ENCODE results near the gene SPSB3.

The SPSB3 gene

DNA sequence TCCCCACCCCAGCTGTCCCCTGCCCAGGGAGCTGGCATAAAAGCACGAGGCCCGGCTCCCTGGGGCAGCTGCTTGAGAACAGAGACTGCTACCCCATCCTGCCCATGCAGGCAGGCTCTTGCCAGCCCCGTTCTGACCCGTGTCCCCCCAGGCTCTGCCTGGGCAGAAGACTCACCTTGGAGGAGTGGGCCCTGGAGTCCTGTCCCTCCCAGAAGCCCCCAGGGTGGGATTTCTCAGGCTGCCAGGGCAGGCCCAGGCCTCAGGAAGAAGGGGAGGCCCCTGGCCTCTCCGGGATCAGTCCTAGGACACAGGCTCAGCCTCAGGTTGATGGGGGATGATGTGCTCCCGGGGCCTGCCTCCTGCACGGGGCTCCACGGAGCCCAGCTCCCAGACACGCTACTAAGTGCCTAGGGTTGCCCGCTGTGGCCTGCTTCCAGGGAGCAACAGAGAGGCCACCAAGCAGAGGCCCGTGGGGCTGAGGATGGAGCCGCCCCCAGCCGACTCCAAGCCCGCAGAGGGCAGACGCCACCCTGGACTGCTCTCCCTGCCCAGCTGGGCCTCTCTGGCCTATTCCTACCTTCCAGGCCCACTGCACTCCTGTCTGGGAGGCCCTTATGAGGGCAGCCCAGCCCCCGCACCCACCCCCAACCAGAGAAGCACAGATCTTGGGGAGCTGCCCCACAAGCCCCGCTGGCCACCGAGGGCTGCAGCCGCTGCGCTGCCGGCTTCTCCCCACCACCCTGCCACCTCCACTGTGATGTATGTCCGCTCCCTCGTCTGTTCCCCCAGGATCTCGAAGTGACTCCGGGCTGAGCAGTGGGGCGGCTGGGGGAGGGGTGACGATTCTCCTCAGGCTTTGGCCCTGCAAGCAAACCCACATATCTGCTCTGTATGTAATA, 12.7 kb downstream of the SPSB3 start:
- no peak for DNase-seq
- in situ Hi-C loops (cut with HindIII; ENCODE audit: low pct_ligation_motif_present, low pct_unique_long_range_greater_than_20kb, low sequenced_read_pairs), result no loop called here

DNA sequence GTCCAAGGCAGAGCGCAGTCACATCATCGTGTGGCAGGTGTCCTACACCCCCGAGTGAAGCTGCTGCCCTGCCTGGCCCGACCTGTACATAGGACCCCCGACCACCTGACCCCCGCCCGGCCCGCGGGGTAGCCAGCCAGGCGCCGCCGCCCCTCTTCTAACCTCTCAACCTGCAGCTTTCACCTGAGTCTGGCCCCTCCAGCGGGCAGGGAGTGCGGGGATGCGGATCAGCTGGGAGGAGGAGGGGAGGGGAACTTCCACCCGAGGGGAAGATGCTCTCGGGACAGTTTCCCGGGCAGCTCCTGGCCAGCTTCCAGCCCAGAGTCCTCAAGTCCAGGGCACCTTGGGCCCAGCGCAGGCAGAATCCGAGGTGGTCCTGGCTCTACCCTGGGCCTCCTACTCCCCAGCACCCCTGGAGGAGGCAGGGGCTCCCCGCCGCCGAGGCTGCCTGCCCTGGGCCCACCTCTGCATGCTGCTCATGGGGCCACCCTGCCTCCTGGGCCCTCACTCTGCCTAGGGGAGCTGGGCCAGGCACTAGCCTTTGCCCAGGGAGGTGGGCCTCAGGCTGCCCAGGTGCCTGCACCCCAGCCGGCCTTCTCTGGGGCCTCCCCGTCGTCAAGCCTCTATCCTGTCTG, 13.5 kb downstream of the SPSB3 start:
- in situ Hi-C loops (cut with HindIII; ENCODE audit: low pct_ligation_motif_present, low pct_unique_long_range_greater_than_20kb, low sequenced_read_pairs), result no loop called here
- no peak for DNase-seq

DNA sequence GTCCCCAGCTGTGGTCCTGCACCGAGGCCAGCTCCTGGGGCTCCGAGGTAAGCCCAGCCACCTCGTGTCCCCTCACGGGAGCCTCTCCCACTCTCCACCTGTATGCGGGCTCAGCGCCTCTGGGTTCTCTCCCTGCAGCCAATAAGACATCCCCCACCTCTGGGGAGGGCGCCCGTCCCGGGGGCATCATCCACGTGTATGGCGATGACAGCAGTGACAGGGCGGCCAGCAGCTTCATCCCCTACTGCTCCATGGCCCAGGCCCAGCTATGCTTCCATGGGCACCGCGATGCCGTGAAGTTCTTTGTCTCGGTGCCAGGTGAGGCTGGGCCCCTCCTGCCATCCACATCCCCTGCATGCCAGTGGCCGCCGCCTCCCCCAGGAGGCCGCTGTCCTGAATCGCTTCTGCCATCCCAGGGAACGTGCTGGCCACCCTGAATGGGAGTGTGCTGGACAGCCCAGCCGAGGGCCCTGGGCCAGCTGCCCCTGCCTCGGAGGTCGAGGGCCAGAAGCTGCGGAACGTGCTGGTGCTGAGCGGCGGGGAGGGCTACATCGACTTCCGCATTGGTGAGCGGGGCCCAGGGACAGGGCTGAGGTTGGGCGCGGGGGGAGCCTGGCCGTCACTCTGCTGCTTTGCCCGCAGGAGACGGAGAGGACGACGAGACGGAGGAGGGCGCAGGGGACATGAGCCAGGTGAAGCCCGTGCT, 14.2 kb downstream of the SPSB3 start:
- in situ Hi-C loops (cut with HindIII; ENCODE audit: low pct_ligation_motif_present, low pct_unique_long_range_greater_than_20kb, low sequenced_read_pairs), result no loop called here
- no peak for DNase-seq

DNA sequence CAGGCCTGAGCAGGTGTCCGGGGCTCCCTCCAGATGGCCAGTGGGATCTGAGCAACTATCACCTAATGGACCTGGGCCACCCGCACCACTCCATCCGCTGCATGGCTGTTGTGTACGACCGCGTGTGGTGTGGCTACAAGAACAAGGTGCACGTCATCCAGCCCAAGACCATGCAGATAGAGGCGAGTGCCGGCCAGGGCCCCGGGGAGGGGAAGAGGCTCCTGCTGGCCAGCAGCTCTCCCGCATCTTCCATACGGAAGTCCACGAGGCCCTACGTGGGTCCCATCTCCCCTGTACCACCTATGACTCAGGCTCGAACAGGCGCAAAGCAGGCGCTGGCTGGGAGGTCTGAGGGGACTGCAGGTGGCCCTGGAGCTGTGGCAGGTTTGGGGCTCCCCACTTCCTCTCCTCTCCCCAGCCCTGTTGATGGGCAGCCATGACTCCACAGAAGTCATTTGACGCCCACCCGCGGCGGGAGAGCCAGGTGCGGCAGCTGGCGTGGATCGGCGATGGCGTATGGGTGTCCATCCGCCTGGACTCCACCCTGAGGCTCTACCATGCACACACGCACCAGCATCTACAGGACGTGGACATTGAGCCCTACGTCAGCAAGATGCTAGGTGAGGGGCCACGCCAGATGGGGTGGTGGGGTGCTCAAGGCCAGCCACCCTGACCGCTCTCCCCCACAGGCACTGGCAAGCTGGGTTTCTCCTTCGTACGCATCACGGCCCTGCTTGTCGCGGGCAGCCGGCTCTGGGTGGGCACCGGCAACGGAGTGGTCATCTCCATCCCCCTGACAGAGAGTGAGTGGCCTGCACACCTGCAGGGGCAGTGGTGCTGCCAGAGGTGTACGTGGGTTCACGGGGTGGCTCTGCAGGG, 15.0 kb downstream of the SPSB3 start:
- in situ Hi-C loops (cut with HindIII; ENCODE audit: low pct_ligation_motif_present, low pct_unique_long_range_greater_than_20kb, low sequenced_read_pairs), result no loop called here
- no peak for DNase-seq

DNA sequence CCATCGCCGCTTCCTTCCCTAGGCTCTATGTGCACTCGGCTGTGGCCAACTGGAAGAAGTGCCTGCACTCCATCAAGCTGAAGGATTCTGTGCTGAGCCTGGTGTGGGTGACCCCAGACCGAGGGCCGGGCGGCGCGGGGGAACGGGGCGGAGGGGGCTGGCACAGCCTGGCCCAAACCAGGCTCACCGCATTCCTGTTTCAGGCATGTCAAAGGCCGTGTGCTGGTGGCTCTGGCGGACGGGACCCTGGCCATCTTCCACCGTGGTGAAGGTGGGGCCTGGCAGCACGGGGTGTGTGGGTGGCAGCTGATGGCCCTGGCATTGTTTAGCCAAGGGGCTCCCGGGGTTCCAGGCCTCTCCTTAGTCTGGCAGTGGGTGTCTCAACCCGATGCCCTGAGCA, 15.7 kb downstream of the SPSB3 start:
- no peak for DNase-seq
- in situ Hi-C loops (cut with HindIII; ENCODE audit: low pct_ligation_motif_present, low pct_unique_long_range_greater_than_20kb, low sequenced_read_pairs), result no loop called here

GRCh38 chr16:1766231-1766630, 16.1 kb downstream of the SPSB3 start:
- in situ Hi-C loops (cut with HindIII; ENCODE audit: low pct_ligation_motif_present, low pct_unique_long_range_greater_than_20kb, low sequenced_read_pairs), result no loop called here
- DNase-seq, result no peak

GRCh38 chr16:1765826-1766225, 16.5 kb downstream of the SPSB3 start:
- in situ Hi-C loops (cut with HindIII; ENCODE audit: low pct_ligation_motif_present, low pct_unique_long_range_greater_than_20kb, low sequenced_read_pairs), result no loop called here
- DNase-seq, result no peak

- DNase-seq, result no peak
- in situ Hi-C loops (cut with HindIII; ENCODE audit: low pct_ligation_motif_present, low pct_unique_long_range_greater_than_20kb, low sequenced_read_pairs), result no loop called here
These were observed 17.4 kb downstream of the SPSB3 start for GRCh38 chr16:1764971-1765370.

- DNase-seq, result no peak
- in situ Hi-C loops (cut with HindIII; ENCODE audit: low pct_ligation_motif_present, low pct_unique_long_range_greater_than_20kb, low sequenced_read_pairs), result no loop called here
These were observed 18.6 kb downstream of the SPSB3 start for GRCh38 chr16:1763521-1764511.

- DNase-seq, result no peak
- in situ Hi-C loops (cut with HindIII; ENCODE audit: low pct_ligation_motif_present, low pct_unique_long_range_greater_than_20kb, low sequenced_read_pairs), result no loop called here
These were observed 19.4 kb downstream of the SPSB3 start for GRCh38 chr16:1762879-1763520.

DNA sequence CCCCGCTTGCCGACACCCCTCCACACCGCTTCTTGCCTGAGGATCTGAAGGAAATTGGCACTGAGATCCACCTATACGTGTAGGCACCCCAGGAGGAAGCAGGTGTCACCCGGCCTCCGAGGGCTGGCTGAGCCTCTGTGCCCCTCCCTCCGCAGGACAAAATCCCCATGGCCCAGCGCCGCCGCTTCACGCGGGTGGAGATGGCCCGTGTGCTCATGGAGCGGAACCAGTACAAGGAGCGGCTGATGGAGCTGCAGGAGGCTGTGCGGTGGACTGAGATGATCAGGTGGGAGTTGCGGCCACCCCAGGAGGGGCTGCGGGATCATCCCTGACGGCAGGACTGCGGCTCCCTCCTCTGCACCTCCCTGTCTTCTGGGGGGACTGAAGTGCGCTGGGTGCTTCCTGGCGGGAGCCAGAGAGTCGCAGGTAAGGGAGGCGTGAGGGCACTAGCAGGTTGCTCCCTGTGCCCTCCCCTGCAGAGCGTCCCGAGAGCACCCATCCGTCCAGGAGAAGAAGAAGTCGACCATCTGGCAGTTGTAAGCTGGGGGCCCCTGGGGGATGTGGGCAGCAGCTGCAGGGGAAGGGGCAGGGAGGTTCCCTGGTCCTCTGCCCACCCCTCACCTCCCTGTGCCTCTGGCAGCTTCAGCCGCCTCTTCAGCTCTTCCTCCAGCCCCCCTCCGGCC, 20.0 kb downstream of the SPSB3 start:
- in situ Hi-C loops (cut with HindIII; ENCODE audit: low pct_ligation_motif_present, low pct_unique_long_range_greater_than_20kb, low sequenced_read_pairs), result no loop called here
- DNase-seq, result no peak

- no peak for DNase-seq
- in situ Hi-C loops (cut with HindIII; ENCODE audit: low pct_ligation_motif_present, low pct_unique_long_range_greater_than_20kb, low sequenced_read_pairs), result no loop called here
These were observed 20.6 kb downstream of the SPSB3 start for GRCh38 chr16:1761751-1762150.

DNA sequence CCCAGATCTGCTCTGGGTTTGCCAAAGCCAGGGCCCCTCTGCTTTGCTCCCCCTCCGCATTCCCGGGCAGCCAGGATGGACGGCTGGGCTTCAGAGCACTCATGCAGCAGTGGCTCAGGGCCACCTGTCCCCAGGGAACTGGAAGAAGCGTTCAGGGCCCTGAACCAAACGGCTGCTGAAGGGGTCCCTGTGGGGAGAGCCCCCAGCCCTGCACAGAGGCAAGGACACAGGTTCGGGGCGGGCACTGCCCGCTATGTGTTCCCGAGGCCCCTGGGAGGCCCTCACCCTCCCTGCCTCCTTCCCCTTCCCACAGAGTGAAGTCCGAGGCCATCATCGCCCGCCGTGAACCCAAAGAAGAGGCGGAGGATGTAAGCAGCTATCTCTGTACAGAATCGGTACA, 21.5 kb downstream of the SPSB3 start:
- in situ Hi-C loops (cut with HindIII; ENCODE audit: low pct_ligation_motif_present, low pct_unique_long_range_greater_than_20kb, low sequenced_read_pairs), result no loop called here

GRCh38 chr16:1759511-1759910, 22.9 kb downstream of the SPSB3 start:
- no peak for DNase-seq
- in situ Hi-C loops (cut with HindIII; ENCODE audit: low pct_ligation_motif_present, low pct_unique_long_range_greater_than_20kb, low sequenced_read_pairs), result no loop called here

More for the DNA sequence above, 21.5 kb downstream of the SPSB3 start:
- DNase-seq, result no peak

GRCh38 chr16:1758923-1759322, 23.4 kb downstream of the SPSB3 start:
- in situ Hi-C loops (cut with HindIII; ENCODE audit: low pct_ligation_motif_present, low pct_unique_long_range_greater_than_20kb, low sequenced_read_pairs), result no loop called here
- no peak for DNase-seq

DNA sequence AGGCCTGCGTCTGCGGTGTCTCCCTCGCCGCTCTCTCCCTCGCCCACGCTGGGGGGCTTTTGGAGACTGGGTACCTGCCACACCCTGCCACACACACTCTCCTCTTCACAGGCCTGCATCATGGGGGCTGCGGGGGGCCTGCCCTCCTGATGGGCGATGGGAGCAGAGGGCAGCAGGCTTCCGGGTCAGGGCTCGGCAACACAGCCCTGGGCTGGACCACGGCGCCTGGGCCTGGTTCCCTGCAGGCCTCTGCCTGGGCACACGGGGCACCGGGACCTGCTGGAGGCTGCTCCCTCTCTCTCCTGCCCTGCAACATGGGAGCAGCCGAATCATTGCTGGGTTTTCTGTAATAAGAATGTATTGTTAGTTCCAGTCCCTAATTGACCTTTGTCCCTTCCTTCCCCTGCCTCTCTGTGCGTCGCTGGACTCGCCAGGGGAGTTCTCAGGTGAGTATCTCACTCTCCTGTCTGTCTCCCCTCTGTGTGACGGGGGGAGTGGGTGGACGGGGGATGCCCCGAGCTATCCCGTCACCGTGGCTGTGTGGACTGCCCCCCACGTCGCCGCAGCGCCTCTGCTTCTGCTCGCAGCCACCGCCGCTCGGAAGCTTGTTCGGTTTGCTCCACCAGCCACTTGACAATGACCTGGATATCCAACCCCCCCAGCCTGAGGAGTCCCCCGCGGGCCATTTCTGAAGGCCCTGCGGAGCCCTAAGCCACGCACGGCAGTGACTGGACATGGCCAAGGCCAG, 24.5 kb downstream of the SPSB3 start:
- in situ Hi-C loops (cut with HindIII; ENCODE audit: low pct_ligation_motif_present, low pct_unique_long_range_greater_than_20kb, low sequenced_read_pairs), result no loop called here

More for the DNA sequence above, 24.5 kb downstream of the SPSB3 start:
- no peak for DNase-seq
